Measurements from ENCODE around the gene TARS1. TPM values are rescaled to one million over a fixed set of nuclear protein-coding genes. Genes with fewer than 3 reads are reported as not detected.

The TARS1 gene
- total and polyA plus RNA-seq, 2 of the 8 experiments (the other 6 are each of a cell fraction or from before 2014, with no cell fraction given) = 94.4 to 445 TPM

GRCh38 chr5:33398501-33398900 is 42.3 kb upstream of the TARS1 start:
- no peak overlapping the region for H2BK20ac ChIP-seq (ENCODE audit: low read length)
- H2BK120ac ChIP-seq (replicated peaks; ENCODE audit: low read depth, low read length) = no peak overlapping the region
- no peaks in the 10 kb centered on the region for H4K20me1 ChIP-seq (replicated peaks in 1 of 2; ENCODE audit: control insufficient read depth in 1 of 2, insufficient read depth in 2 of 2, low read length in 2 of 2)
- H3K36me3 ChIP-seq (ENCODE audit: control insufficient read depth in 2 of 4, insufficient read depth in 4 of 4, low read length in 3 of 4) = no peaks in the 10 kb centered on the region
- no peak overlapping the region for H3K4me3 ChIP-seq (ENCODE audit: extremely low read depth in 1 of 4, insufficient read depth in 2 of 4, low read depth in 3 of 4, low read length in 4 of 4)
- no peak overlapping the region for H3K56ac ChIP-seq (replicated peaks; ENCODE audit: insufficient read length, low read depth, low read length)
- no peaks in the 10 kb centered on the region; a peak in 1 of 7 replicates for H3K4me1 ChIP-seq (replicated peaks in 1 of 4; ENCODE audit: control insufficient read depth in 3 of 4, insufficient read depth in 4 of 4, low read length in 3 of 4)
- CTCF ChIA-PET (ENCODE audit: partially characterized antibody) = interaction anchor here (0.7 kb wide), 1 partner anchor 80 kb away, joined by 3 read pairs; no protein-coding TSS in a partner anchor
- H4K91ac ChIP-seq (replicated peaks; ENCODE audit: insufficient read length, low read length) = no peak overlapping the region
- no peak overlapping the region for H3K27ac ChIP-seq (ENCODE audit: low read depth, low read length)
- no peak overlapping the region for H3K18ac ChIP-seq (ENCODE audit: extremely low read depth, low read length)
- no peak overlapping the region for H2BK12ac ChIP-seq (ENCODE audit: low read depth, low read length)
- no peak overlapping the region for H4K8ac ChIP-seq (ENCODE audit: extremely low read depth, insufficient read depth, low read length)
- DNase-seq (ENCODE audit: low read depth in 1 of 2, low spot score in 2 of 2) = no peak
- no peak overlapping the region for H2AK5ac ChIP-seq (ENCODE audit: low read depth, low read length)
- no peak overlapping the region for H2BK15ac ChIP-seq (ENCODE audit: low read length)
- no peaks in the 10 kb centered on the region for H3K27me3 ChIP-seq (replicated peaks in 1 of 4; ENCODE audit: control insufficient read depth in 3 of 4, extremely low read depth in 1 of 4, insufficient read depth in 3 of 4, low read length in 3 of 4)
- H4K5ac ChIP-seq (ENCODE audit: insufficient read length, low read depth, low read length) = no peak overlapping the region
- 83% methylated on average over 1 of the region's 1 CpG; no CpG with 5 or more reads in 1 of the 2 experiments for WGBS, 2 experiments (ENCODE audit: extremely low coverage in 1 of 2, insufficient coverage in 1 of 2, insufficient read length in 1 of 2, insufficient replicate concordance in 2 of 2, low coverage in 1 of 2, low lambda C conversion rate in 2 of 2, missing lambda C conversion rate in 1 of 2)
- no peaks in the 10 kb centered on the region for H3K79me1 ChIP-seq (ENCODE audit: low read depth, low read length)
- no peak overlapping the region for H3K9ac ChIP-seq (replicated peaks in 1 of 4; ENCODE audit: extremely low read depth in 1 of 4, low read depth in 3 of 4, low read length in 3 of 4)
- H2AFZ ChIP-seq (ENCODE audit: low read length) = no peak overlapping the region
- H3K23me2 ChIP-seq (ENCODE audit: low read depth, low read length) = no peaks in the 10 kb centered on the region; the same call in 1 of the 2 replicates
- no peak overlapping the region for H2BK5ac ChIP-seq (ENCODE audit: low read depth, low read length)
- H3K4ac ChIP-seq (replicated peaks; ENCODE audit: insufficient read length, low read depth, low read length) = no peak overlapping the region
- POLR2A ChIA-PET (ENCODE audit: partially characterized antibody) = no interaction called here
- no peak overlapping the region for H3K4me2 ChIP-seq (ENCODE audit: insufficient read depth in 1 of 2, low read depth in 2 of 2, low read length in 2 of 2)
- H3K9me3 ChIP-seq (ENCODE audit: insufficient read depth in 2 of 2, low read depth in 1 of 2, low read length in 1 of 2) = no peaks in the 10 kb centered on the region
- H3K23ac ChIP-seq (ENCODE audit: insufficient read length) = no peak overlapping the region
- H3K79me2 ChIP-seq (ENCODE audit: control insufficient read depth in 1 of 2, insufficient read depth in 2 of 2, low read length in 2 of 2) = no peaks in the 10 kb centered on the region
- FAIRE-seq = no peak
- no peak overlapping the region for H3K14ac ChIP-seq (ENCODE audit: insufficient read length)
- no peak for TF ChIP-seq KDM4A (IDR thresholded peaks at IDR 0.05; ENCODE audit: low read depth, low read length, severe bottlenecking)
- no peak for TF ChIP-seq CHD2 (IDR thresholded peaks at IDR 0.05; ENCODE audit: low read length)
- no peak for TF ChIP-seq SIX5 (IDR thresholded peaks at IDR 0.05; ENCODE audit: low read depth, low read length)
- TF ChIP-seq ZNF274 (IDR thresholded peaks at IDR 0.05; ENCODE audit: borderline replicate concordance, extremely low read depth, low read length) = no peak
- TF ChIP-seq RNF2 (IDR thresholded peaks at IDR 0.05; ENCODE audit: borderline replicate concordance, low read depth, low read length, missing control alignments, poor library complexity, severe bottlenecking) = no peak
- TF ChIP-seq SP2 (IDR thresholded peaks at IDR 0.05; ENCODE audit: low read length) = no peak
- no peak for TF ChIP-seq EZH2 (IDR thresholded peaks at IDR 0.05; ENCODE audit: low read depth, low read length, severe bottlenecking)
- no peak for TF ChIP-seq POLR2A (IDR thresholded peaks at IDR 0.05; ENCODE audit: control extremely low read depth in 1 of 2, low read depth in 2 of 2, low read length in 2 of 2)
- no peak for TF ChIP-seq BRCA1 (IDR thresholded peaks at IDR 0.05; ENCODE audit: low read depth, low read length)
- no peak for TF ChIP-seq CREB1 (IDR thresholded peaks at IDR 0.05)
- no peak for TF ChIP-seq BCL11A (IDR thresholded peaks at IDR 0.05; ENCODE audit: low read depth in 2 of 2, low read length in 2 of 2)
- no peak for TF ChIP-seq GABPA (IDR thresholded peaks at IDR 0.05; ENCODE audit: borderline replicate concordance, insufficient read depth, low read length)
- no peak for TF ChIP-seq RBBP5 (IDR thresholded peaks at IDR 0.05; ENCODE audit: borderline replicate concordance, low read depth, low read length)
- no peak for TF ChIP-seq ATF3 (IDR thresholded peaks at IDR 0.05; ENCODE audit: insufficient read depth, low read depth, low read length)
